AG04450 (cell line): ENCODE results near the gene MSI1. TPM values are rescaled to one million over a fixed set of nuclear protein-coding genes. Genes with fewer than 3 reads are reported as not detected.

Experiments
- CTCF ChIA-PET: fragments of 300-600, 350-600 bp; formaldehyde crosslinking; extraction: SDS; loops from one replicate; lab custom pipeline; 2022; ENCODE audit warnings: antibody characterized with exemption, inconsistent platforms; lab: Charles Lee
- POLR2A ChIA-PET: fragments of 350-600 bp; formaldehyde crosslinking; extraction: SDS; loops from one replicate; lab custom pipeline; 2021; ENCODE audit warnings: antibody characterized with exemption, inconsistent platforms; lab: Yijun Ruan, JAX
- DNase-seq: peaks from one replicate; pipeline ENCODE4 v3.0.0-alpha.2; 2011; ENCODE audit warnings: low read depth, low spot score
- H3K27ac ChIP-seq: one replicate; pipeline ENCODE4 v1.5.1; 2012; ENCODE audit warnings: low read depth, low read length, control low read depth
- H3K27me3 ChIP-seq: one replicate; pipeline ENCODE4 v1.6.0; 2012; ENCODE audit warnings: low read length; ENCODE audit not compliant: control insufficient read depth, insufficient read depth
- H3K4me3 ChIP-seq: 2 replicates; pipeline ENCODE4 v1.5.1; 2011; ENCODE audit warnings: mild to moderate bottlenecking, low read depth, low read length, control low read depth
- H3K9me3 ChIP-seq: 2 replicates; pipeline ENCODE4 v1.5.1; 2012; ENCODE audit warnings: low read length; ENCODE audit not compliant: control insufficient read depth, insufficient read depth
- CTCF ChIP-seq: IDR thresholded peaks from 2 replicates; pipeline ENCODE4 v1.5.1; 2011; ENCODE audit warnings: low read depth, low read length, control low read depth, inconsistent platforms
- polyA plus RNA-seq: library from polyadenylated mRNA; depleted of rRNA; stranded (reverse); fragments of >200 nt; gene quantifications from 2 replicates; pipeline ENCODE4 v1.2.3, GENCODE V29; 2011

MSI1 gene
- polyA plus RNA-seq, 1 experiment, result not detected

- POLR2A ChIA-PET, result no interaction called here
- no peaks in the 10 kb centered on the region for H3K9me3 ChIP-seq
- CTCF ChIA-PET, result no interaction called here
- DNase-seq, result no peak
- no peak overlapping the region for H3K27ac ChIP-seq
- no peak overlapping the region for H3K4me3 ChIP-seq
- TF ChIP-seq CTCF, result no peak
- H3K27me3 ChIP-seq, result peaks cover 13% of the 10 kb centered on the region
These were observed 43.5 kb upstream of the MSI1 start for GRCh38 chr12:120412421-120412820.

- H3K9me3 ChIP-seq, result no peaks in the 10 kb centered on the region; the same call in 1 of the 2 replicates
- POLR2A ChIA-PET, result no interaction called here
- peaks cover 8% of the 10 kb centered on the region for H3K27me3 ChIP-seq
- DNase-seq, result no peak
- no peak overlapping the region for H3K27ac ChIP-seq
- CTCF ChIA-PET, result no interaction called here
- H3K4me3 ChIP-seq, result no peak overlapping the region
- TF ChIP-seq CTCF, result no peak
These were observed 39.8 kb upstream of the MSI1 start for GRCh38 chr12:120408771-120409170.

GRCh38 chr12:120406553-120406952, 37.6 kb upstream of the MSI1 start:
- Histone ChIP-seq H3K4me3 (no peak overlapping the region), H3K27me3 (peaks cover 19% of the 10 kb centered on the region), H3K27ac (no peak overlapping the region), H3K9me3 (no peaks in the 10 kb centered on the region; the same call in 1 of the 2 replicates)
- POLR2A ChIA-PET, result no interaction called here
- CTCF ChIA-PET, result no interaction called here
- no peak for DNase-seq
- no peak for TF ChIP-seq CTCF

GRCh38 chr12:120406069-120406468, 37.1 kb upstream of the MSI1 start:
- ChIA-PET POLR2A (no interaction called here), CTCF (no interaction called here)
- no peaks in the 10 kb centered on the region; the same call in 1 of the 2 replicates for H3K9me3 ChIP-seq
- peaks cover 19% of the 10 kb centered on the region for H3K27me3 ChIP-seq
- DNase-seq, result no peak
- no peak for TF ChIP-seq CTCF
- H3K27ac ChIP-seq, result no peak overlapping the region
- no peak overlapping the region for H3K4me3 ChIP-seq

GRCh38 chr12:120404271-120404670, 35.3 kb upstream of the MSI1 start:
- ChIA-PET CTCF (interaction anchor here (1.0 kb wide), 1 partner anchor 26 kb away, joined by 9 read pairs; no protein-coding TSS in a partner anchor), POLR2A (no interaction called here)
- DNase-seq, result no peak
- TF ChIP-seq CTCF, result no peak
- H3K9me3 ChIP-seq, result no peaks in the 10 kb centered on the region; the same call in 1 of the 2 replicates
- H3K27ac ChIP-seq, result no peak overlapping the region
- peaks cover 19% of the 10 kb centered on the region for H3K27me3 ChIP-seq
- H3K4me3 ChIP-seq, result no peak overlapping the region
